ENCODE data around the gene C16orf96. TPM values are rescaled to one million over a fixed set of nuclear protein-coding genes. Genes with fewer than 3 reads are reported as not detected.

The C16orf96 gene
- total and polyA plus RNA-seq, 2 experiments from 2014 or later: not detected

GRCh38 chr16:4537376-4538343 lies 18.5 kb upstream of the C16orf96 start:
- H3K4me3 ChIP-seq: peak overlapping the region; percentile 87
- H3K36me3 ChIP-seq (ENCODE audit: low read depth): no peaks in the 10 kb centered on the region
- no peaks in the 10 kb centered on the region for H3F3A ChIP-seq (ENCODE audit: insufficient read depth)
- peak overlapping the region; percentile 83 for H3K4me2 ChIP-seq (ENCODE audit: unreplicated experiment)
- H3K9me3 ChIP-seq (ENCODE audit: low read depth): no peaks in the 10 kb centered on the region
- H3K27ac ChIP-seq: no peak overlapping the region
- H3K4me1 ChIP-seq (ENCODE audit: insufficient read depth): no peaks in the 10 kb centered on the region
- H4K20me1 ChIP-seq (ENCODE audit: insufficient read depth): no peaks in the 10 kb centered on the region
- peak overlapping the region; percentile 80 for H3K9ac ChIP-seq
- WGBS, 2 experiments (ENCODE audit: low coverage in 1 of 2, low lambda C conversion rate in 2 of 2, missing lambda C conversion rate in 2 of 2): 8 to 10% methylated on average over 53 to 61 of the region's 75 CpGs
- peaks cover 18% of the 10 kb centered on the region for H3K79me2 ChIP-seq (ENCODE audit: insufficient read depth)
- in situ Hi-C loops (cut with MboI): no loop called here
- peak overlapping the region; percentile 90 for H2AFZ ChIP-seq
- DNase-seq: peak; percentile 57
- H3K9me2 ChIP-seq (ENCODE audit: insufficient read depth): no peaks in the 10 kb centered on the region
- no peaks in the 10 kb centered on the region for H3K27me3 ChIP-seq (replicated peaks; ENCODE audit: insufficient read depth)
- TF ChIP-seq EZH2 (IDR thresholded peaks at IDR 0.05; ENCODE audit: insufficient read depth, poor library complexity, severe bottlenecking): no peak
- no peak for TF ChIP-seq EZH2phosphoT487 (IDR thresholded peaks at IDR 0.05; ENCODE audit: insufficient read depth, low read depth)

- peak; percentile 97 for DNase-seq
- Histone ChIP-seq H3K36me3 (ENCODE audit: low read depth) (no peaks in the 10 kb centered on the region), H3K27me3 (replicated peaks; ENCODE audit: insufficient read depth) (no peaks in the 10 kb centered on the region), H3K79me2 (ENCODE audit: insufficient read depth) (peaks cover 18% of the 10 kb centered on the region), H3K9me2 (ENCODE audit: insufficient read depth) (no peaks in the 10 kb centered on the region), H3F3A (ENCODE audit: insufficient read depth) (no peaks in the 10 kb centered on the region), H3K4me3 (peak within 1 kb of the TSS; percentile 87), H2AFZ (peak within 1 kb of the TSS; percentile 90), H3K4me2 (ENCODE audit: unreplicated experiment) (peak within 1 kb of the TSS; percentile 83), H3K9me3 (ENCODE audit: low read depth) (no peaks in the 10 kb centered on the region), H3K9ac (peak within 1 kb of the TSS; percentile 80), H3K27ac (peak within 1 kb of the TSS; percentile 49; the same call in 1 of the 2 replicates), H3K4me1 (ENCODE audit: insufficient read depth) (no peaks in the 10 kb centered on the region), H4K20me1 (ENCODE audit: insufficient read depth) (no peaks in the 10 kb centered on the region)
- in situ Hi-C loops (cut with MboI): no loop called here
- 4 to 10% methylated on average over 22 to 65 of the region's 67 CpGs for WGBS, 2 experiments (ENCODE audit: low coverage in 1 of 2, low lambda C conversion rate in 2 of 2, missing lambda C conversion rate in 2 of 2)
- TF ChIP-seq EZH2 (IDR thresholded peaks at IDR 0.05; ENCODE audit: insufficient read depth, poor library complexity, severe bottlenecking): no peak
- TF ChIP-seq EZH2phosphoT487 (IDR thresholded peaks at IDR 0.05; ENCODE audit: insufficient read depth, low read depth): no peak
Measured at GRCh38 chr16:4538350-4539235, 17.5 kb upstream of the C16orf96 start, which contains the start of gene CDIP1. Gene CDIP1 (minus strand): TSS chr16:4538773. CDS start chr16:4514130, 24,643 bp downstream.

GRCh38 chr16:4539716-4540284 lies 16.3 kb upstream of the C16orf96 start:
- Histone ChIP-seq H3K9me3 (ENCODE audit: low read depth) (no peaks in the 10 kb centered on the region), H3K4me3 (no peak overlapping the region), H3K27ac (no peak overlapping the region), H3K79me2 (ENCODE audit: insufficient read depth) (peaks cover 18% of the 10 kb centered on the region), H3K4me1 (ENCODE audit: insufficient read depth) (no peaks in the 10 kb centered on the region), H4K20me1 (ENCODE audit: insufficient read depth) (no peaks in the 10 kb centered on the region), H3F3A (ENCODE audit: insufficient read depth) (no peaks in the 10 kb centered on the region), H3K4me2 (ENCODE audit: unreplicated experiment) (no peak overlapping the region), H3K9ac (no peak overlapping the region), H2AFZ (no peak overlapping the region), H3K9me2 (ENCODE audit: insufficient read depth) (no peaks in the 10 kb centered on the region), H3K27me3 (replicated peaks; ENCODE audit: insufficient read depth) (no peaks in the 10 kb centered on the region), H3K36me3 (ENCODE audit: low read depth) (no peaks in the 10 kb centered on the region)
- in situ Hi-C loops (cut with MboI): no loop called here
- TF ChIP-seq EZH2phosphoT487 (IDR thresholded peaks at IDR 0.05; ENCODE audit: insufficient read depth, low read depth): no peak
- TF ChIP-seq EZH2 (IDR thresholded peaks at IDR 0.05; ENCODE audit: insufficient read depth, poor library complexity, severe bottlenecking): no peak
- 98 to 100% methylated on average over 2 of the region's 2 CpGs for WGBS, 2 experiments (ENCODE audit: low coverage in 1 of 2, low lambda C conversion rate in 2 of 2, missing lambda C conversion rate in 2 of 2)
- DNase-seq: no peak

- no peaks in the 10 kb centered on the region for H3K9me3 ChIP-seq (ENCODE audit: low read depth)
- in situ Hi-C loops (cut with MboI): no loop called here
- H3K36me3 ChIP-seq (ENCODE audit: low read depth): no peaks in the 10 kb centered on the region
- no peaks in the 10 kb centered on the region for H3K27me3 ChIP-seq (replicated peaks; ENCODE audit: insufficient read depth)
- no peaks in the 10 kb centered on the region for H3K4me1 ChIP-seq (ENCODE audit: insufficient read depth)
- no peaks in the 10 kb centered on the region for H3K9me2 ChIP-seq (ENCODE audit: insufficient read depth)
- H3K4me2 ChIP-seq (ENCODE audit: unreplicated experiment): no peak overlapping the region
- no peak for TF ChIP-seq EZH2 (IDR thresholded peaks at IDR 0.05; ENCODE audit: insufficient read depth, poor library complexity, severe bottlenecking)
- H3K9ac ChIP-seq: no peak overlapping the region
- H3K4me3 ChIP-seq: no peak overlapping the region
- no peaks in the 10 kb centered on the region for H3K79me2 ChIP-seq (ENCODE audit: insufficient read depth)
- no peak for DNase-seq
- WGBS, 2 experiments (ENCODE audit: low coverage in 1 of 2, low lambda C conversion rate in 2 of 2, missing lambda C conversion rate in 2 of 2): 66 to 80% methylated on average over 8 of the region's 8 CpGs
- no peak overlapping the region for H3K27ac ChIP-seq
- no peaks in the 10 kb centered on the region for H4K20me1 ChIP-seq (ENCODE audit: insufficient read depth)
- H3F3A ChIP-seq (ENCODE audit: insufficient read depth): no peaks in the 10 kb centered on the region
- H2AFZ ChIP-seq: no peak overlapping the region
Measured at GRCh38 chr16:4544473-4544872, 11.7 kb upstream of the C16orf96 start.

Measured in GM23248 (cell line).